Keratinocyte (primary cell): ENCODE data around the gene BTBD1.

Source experiments
- EZH2 ChIP-seq: IDR thresholded peaks from one replicate; pipeline ENCODE4 v1.6.1; 2012; ENCODE audit warnings: inconsistent platforms, mild to moderate bottlenecking, low read length, moderate library complexity
- TF ChIP-seq, protein P1 (sequence below), 3 experiments: IDR thresholded peaks in 1 of 3; conservative IDR thresholded peaks in 1 of 3; optimal IDR thresholded peaks in 1 of 3; 2 replicates in 2 of 3; 3 replicates in 1 of 3; pipeline versions ENCODE3 to v1.5.1; 2011; ENCODE audit warnings: low read length in 3 of 3, mild to moderate bottlenecking in 3 of 3, moderate library complexity in 2 of 3, control low read depth in 1 of 3, inconsistent platforms in 1 of 3; ENCODE audit not compliant: insufficient read depth in 2 of 3; ENCODE audit errors: extremely low read depth in 1 of 3

DNA sequence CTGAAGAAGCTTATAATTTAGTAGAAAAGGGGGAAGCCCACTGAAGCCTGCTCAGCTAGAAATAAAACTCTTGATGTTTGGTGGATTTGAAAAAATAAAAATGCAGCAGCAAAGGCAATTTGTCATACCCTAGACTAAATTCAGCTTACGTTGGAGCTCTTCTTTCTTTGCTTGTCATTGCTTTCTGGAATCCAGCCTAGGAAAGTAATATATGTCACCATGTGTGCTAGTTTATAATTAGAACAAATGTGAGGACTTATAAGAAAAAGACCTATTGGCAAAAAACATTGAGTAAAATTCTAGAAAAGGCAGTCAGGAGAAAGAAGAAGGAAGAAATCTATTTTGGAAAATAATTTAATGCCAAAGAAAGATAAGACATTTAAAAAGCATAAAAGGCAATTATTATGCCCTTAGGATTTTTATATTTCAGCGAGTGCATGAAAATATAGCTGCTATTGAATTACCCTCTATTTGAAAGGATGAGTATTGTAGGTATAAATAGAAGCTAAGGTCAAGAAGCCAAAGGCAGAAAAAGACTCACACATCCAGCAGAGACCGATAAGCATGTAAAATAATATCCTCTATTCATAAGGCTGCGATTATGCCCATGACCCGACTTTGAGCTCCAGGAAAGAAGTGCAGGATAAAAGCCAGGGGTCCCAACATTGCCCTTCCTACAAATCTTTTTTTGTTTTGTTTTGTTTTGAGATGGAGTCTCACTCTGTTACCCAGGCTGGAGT, 10.6 kb upstream of the BTBD1 start:
- TF ChIP-seq EZH2: no peak
- TF ChIP-seq, protein P1, sequence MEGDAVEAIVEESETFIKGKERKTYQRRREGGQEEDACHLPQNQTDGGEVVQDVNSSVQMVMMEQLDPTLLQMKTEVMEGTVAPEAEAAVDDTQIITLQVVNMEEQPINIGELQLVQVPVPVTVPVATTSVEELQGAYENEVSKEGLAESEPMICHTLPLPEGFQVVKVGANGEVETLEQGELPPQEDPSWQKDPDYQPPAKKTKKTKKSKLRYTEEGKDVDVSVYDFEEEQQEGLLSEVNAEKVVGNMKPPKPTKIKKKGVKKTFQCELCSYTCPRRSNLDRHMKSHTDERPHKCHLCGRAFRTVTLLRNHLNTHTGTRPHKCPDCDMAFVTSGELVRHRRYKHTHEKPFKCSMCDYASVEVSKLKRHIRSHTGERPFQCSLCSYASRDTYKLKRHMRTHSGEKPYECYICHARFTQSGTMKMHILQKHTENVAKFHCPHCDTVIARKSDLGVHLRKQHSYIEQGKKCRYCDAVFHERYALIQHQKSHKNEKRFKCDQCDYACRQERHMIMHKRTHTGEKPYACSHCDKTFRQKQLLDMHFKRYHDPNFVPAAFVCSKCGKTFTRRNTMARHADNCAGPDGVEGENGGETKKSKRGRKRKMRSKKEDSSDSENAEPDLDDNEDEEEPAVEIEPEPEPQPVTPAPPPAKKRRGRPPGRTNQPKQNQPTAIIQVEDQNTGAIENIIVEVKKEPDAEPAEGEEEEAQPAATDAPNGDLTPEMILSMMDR (optimal IDR thresholded peaks at IDR 0.05 in 1 of 3, IDR thresholded peaks at IDR 0.05 in 1 of 3, conservative IDR thresholded peaks at IDR 0.05 in 1 of 3; ENCODE audit: extremely low read depth in 1 of 3, insufficient read depth in 2 of 3, low read length in 3 of 3): no peak
